ENCODE measurements around the gene CDC45.

The CDC45 gene

GRCh38 chr22:19499236-19499879, 19.6 kb downstream of the CDC45 start:
- no peak for DNase-seq (ENCODE audit: low read depth, low spot score)
- no peak for TF ChIP-seq CTCF (IDR thresholded peaks at IDR 0.05; ENCODE audit: low read depth, low read length)
- in situ Hi-C loops (cut with HindIII; ENCODE audit: low sequenced_read_pairs): no loop called here
- H3K4me3 ChIP-seq (ENCODE audit: low read depth, low read length): no peak overlapping the region

- H3K4me3 ChIP-seq (ENCODE audit: low read depth, low read length): no peak overlapping the region
- TF ChIP-seq CTCF (IDR thresholded peaks at IDR 0.05; ENCODE audit: low read depth, low read length): no peak
- in situ Hi-C loops (cut with HindIII; ENCODE audit: low sequenced_read_pairs): no loop called here
- no peak for DNase-seq (ENCODE audit: low read depth, low spot score)
Measured at GRCh38 chr22:19499880-19500242, 20.1 kb downstream of the CDC45 start.

- in situ Hi-C loops (cut with HindIII; ENCODE audit: low sequenced_read_pairs): no loop called here
- no peak overlapping the region for H3K4me3 ChIP-seq (ENCODE audit: low read depth, low read length)
- TF ChIP-seq CTCF (IDR thresholded peaks at IDR 0.05; ENCODE audit: low read depth, low read length): no peak
- no peak for DNase-seq (ENCODE audit: low read depth, low spot score)
Measured at GRCh38 chr22:19501897-19502447, 22.3 kb downstream of the CDC45 start.

GRCh38 chr22:19503367-19503766, 23.6 kb downstream of the CDC45 start:
- no peak for TF ChIP-seq CTCF (IDR thresholded peaks at IDR 0.05; ENCODE audit: low read depth, low read length)
- H3K4me3 ChIP-seq (ENCODE audit: low read depth, low read length): no peak overlapping the region
- no peak for DNase-seq (ENCODE audit: low read depth, low spot score)
- in situ Hi-C loops (cut with HindIII; ENCODE audit: low sequenced_read_pairs): no loop called here

GRCh38 chr22:19503869-19504268, 24.1 kb downstream of the CDC45 start:
- in situ Hi-C loops (cut with HindIII; ENCODE audit: low sequenced_read_pairs): no loop called here
- no peak overlapping the region for H3K4me3 ChIP-seq (ENCODE audit: low read depth, low read length)
- peak; percentile 10 for TF ChIP-seq CTCF (IDR thresholded peaks at IDR 0.05; ENCODE audit: low read depth, low read length)
- DNase-seq (ENCODE audit: low read depth, low spot score): no peak

GRCh38 chr22:19504900-19505734, 25.4 kb downstream of the CDC45 start:
- TF ChIP-seq CTCF (IDR thresholded peaks at IDR 0.05; ENCODE audit: low read depth, low read length): no peak
- DNase-seq (ENCODE audit: low read depth, low spot score): no peak
- in situ Hi-C loops (cut with HindIII; ENCODE audit: low sequenced_read_pairs): no loop called here
- no peak overlapping the region for H3K4me3 ChIP-seq (ENCODE audit: low read depth, low read length)

Measured in astrocyte of the spinal cord (primary cell).